OCI-LY7 (cell line): Measurements from ENCODE around the gene SLC29A1. TPM values are rescaled to one million over a fixed set of nuclear protein-coding genes. Genes with fewer than 3 reads are reported as not detected.

ENCODE experiments used
- BruUV-seq: library from RNA; stranded (reverse); fragments of 400-500 nt; replicated peaks from 2 replicates; lab custom pipeline; 2021; lab: Mats Ljungman, UMichigan
- CTCF ChIA-PET: fragments of 300-600 bp; sonication (Branson Sonifier 250); formaldehyde crosslinking; loops from one replicate; lab custom pipeline; 2022; ENCODE audit warnings: antibody characterized with exemption; ENCODE audit not compliant: unreplicated experiment; lab: Charles Lee
- POLR2A ChIA-PET: fragments of 300-600 bp; sonication (Branson Sonifier 250); formaldehyde crosslinking; loops from one replicate; lab custom pipeline; 2022; ENCODE audit warnings: antibody characterized with exemption; lab: Charles Lee
- DNase-seq: peaks from one replicate; pipeline ENCODE4 v3.0.0-alpha.2; 2015; ENCODE audit warnings: low spot score
- H2AFZ ChIP-seq: fragments of 200-600 bp; sonication (generic), shearing (Covaris generic); 2 replicates; pipeline ENCODE4 v1.6.1; 2014; ENCODE audit warnings: mild to moderate bottlenecking, antibody characterized with exemption, low read length, moderate library complexity
- H3K27ac ChIP-seq: fragments of 200-600 bp; sonication (generic); 2 replicates; pipeline ENCODE4 v1.5.1; 2014; ENCODE audit warnings: mixed run types, low read depth, mild to moderate bottlenecking, moderate library complexity, low read length, inconsistent platforms; ENCODE audit not compliant: poor library complexity, severe bottlenecking
- H3K36me3 ChIP-seq: fragments of 200-600 bp; sonication (generic); 2 replicates; pipeline ENCODE4 v1.6.1; 2014; ENCODE audit warnings: mild to moderate bottlenecking, antibody characterized with exemption, low read length, moderate library complexity, mixed read lengths; ENCODE audit not compliant: insufficient read depth
- H3K4me1 ChIP-seq: fragments of 200-600 bp; sonication (generic); 2 replicates; pipeline ENCODE4 v1.5.1; 2014; ENCODE audit warnings: mild to moderate bottlenecking, low read length; ENCODE audit not compliant: insufficient read depth, poor library complexity, severe bottlenecking
- H3K4me2 ChIP-seq: fragments of 200-600 bp; sonication (generic); 2 replicates; pipeline ENCODE4 v1.6.1; 2014; ENCODE audit warnings: mild to moderate bottlenecking, low read length
- H3K4me3 ChIP-seq: fragments of 200-600 bp; sonication (generic); 2 replicates; pipeline ENCODE4 v1.5.1; 2014; ENCODE audit warnings: mild to moderate bottlenecking, low read depth, low read length; ENCODE audit not compliant: poor library complexity, severe bottlenecking
- H3K79me2 ChIP-seq: fragments of 200-600 bp; sonication (generic); 2 replicates; pipeline ENCODE4 v1.6.1; 2016; ENCODE audit warnings: low read depth, mild to moderate bottlenecking, low read length, moderate library complexity, mixed read lengths; ENCODE audit not compliant: insufficient read depth
- H3K9me2 ChIP-seq: fragments of 200-600 bp; sonication (generic); 2 replicates; pipeline ENCODE4 v1.6.1; 2016; ENCODE audit warnings: mild to moderate bottlenecking, low read length, mixed read lengths; ENCODE audit not compliant: insufficient read depth
- H3K9me3 ChIP-seq: fragments of 200-600 bp; sonication (generic); 2 replicates; pipeline ENCODE4 v1.6.1; 2014; ENCODE audit warnings: mild to moderate bottlenecking, mixed run types, low read length, mixed read lengths
- H4K20me1 ChIP-seq: fragments of 200-600 bp; sonication (generic); 2 replicates; pipeline ENCODE4 v1.6.1; 2014; ENCODE audit warnings: mild to moderate bottlenecking, antibody characterized with exemption, low read length, moderate library complexity, mixed read lengths; ENCODE audit not compliant: insufficient read depth
- EZH2phosphoT487 ChIP-seq: fragments of 200-600 bp; sonication (generic); IDR thresholded peaks from 2 replicates; pipeline ENCODE4 v1.6.1; 2018; ENCODE audit warnings: low read depth, borderline replicate concordance, mild to moderate bottlenecking, mixed run types, antibody characterized with exemption, low read length, moderate library complexity, mixed read lengths
- intact Hi-C: fragments of 100-400 bp; cut with micrococcal nuclease; formaldehyde crosslinking; loops from one replicate; pipeline ENCODE4 v1.10.0; 2022; ENCODE audit not compliant: unreplicated experiment
- total RNA-seq, 2 experiments: library from RNA; depleted of rRNA in 1 of 2; stranded (reverse); fragments of >200 nt in 1 of 2; shearing (Covaris generic) in 1 of 2; gene quantifications; 2 replicates each; pipeline ENCODE4 v1.2.3, GENCODE V29; 2014 to 2022
- TF ChIP-seq, protein P1 (sequence below): fragments of 200-600 bp; sonication (generic); conservative IDR thresholded peaks from 2 replicates; pipeline ENCODE4 v1.5.1; 2014; ENCODE audit warnings: mild to moderate bottlenecking, antibody characterized with exemption, low read length, moderate library complexity, mixed read lengths

Gene SLC29A1
- total RNA-seq, 2 experiments from 2014 or later, result 52.6 to 64.6 TPM

DNA sequence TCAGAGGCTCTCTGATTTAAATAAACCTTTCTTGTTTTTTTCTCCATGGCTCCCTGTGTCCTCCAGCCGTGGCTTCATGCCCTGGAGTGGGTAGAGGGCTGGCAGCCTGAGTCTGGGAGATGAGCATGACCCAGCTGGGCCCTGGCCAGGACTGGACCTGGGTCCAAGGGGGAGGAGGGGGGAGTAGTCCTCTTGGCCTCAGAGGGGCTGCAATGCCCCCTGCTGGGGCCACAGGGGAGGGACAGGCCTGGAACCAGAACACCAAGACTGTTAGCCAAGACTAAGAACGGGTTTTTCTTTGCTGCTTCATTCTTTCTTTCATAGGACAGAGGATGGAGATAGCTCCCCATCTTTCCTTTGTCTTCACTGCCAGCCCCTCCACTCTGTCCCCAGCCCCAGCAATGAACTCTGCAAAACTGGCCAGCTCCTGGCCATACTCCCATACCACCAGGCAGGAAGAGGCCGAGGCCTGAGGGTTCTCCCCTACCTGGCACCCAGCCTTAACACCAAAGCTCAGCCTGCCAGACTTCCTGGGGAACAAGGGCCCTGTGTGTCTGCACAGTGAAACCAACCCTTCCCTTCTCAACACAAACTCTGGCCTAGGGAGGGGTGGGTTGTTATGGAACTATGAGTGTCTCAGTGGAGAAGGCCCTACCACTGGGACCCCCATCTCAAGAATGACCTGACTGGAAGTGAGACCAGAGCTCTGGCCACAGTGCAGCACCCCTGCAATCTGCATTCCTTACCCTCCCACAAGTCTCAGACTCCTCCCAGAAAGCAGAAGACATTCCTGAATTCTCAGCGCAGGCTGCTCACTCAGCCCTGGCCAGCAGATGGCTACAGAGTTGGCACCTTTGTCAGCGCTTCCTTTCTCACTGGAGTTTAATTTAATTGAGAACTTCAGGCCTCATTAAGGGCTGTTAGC lies 11.0 kb downstream of the SLC29A1 start:
- POLR2A ChIA-PET, result interaction anchor here (0.8 to 2.8 kb wide), 3 partner anchors 10 to 28 kb away, joined by 3 to 15 read pairs (median 3); partner anchors contain the start of genes HSP90AB1 and SLC29A1

DNA sequence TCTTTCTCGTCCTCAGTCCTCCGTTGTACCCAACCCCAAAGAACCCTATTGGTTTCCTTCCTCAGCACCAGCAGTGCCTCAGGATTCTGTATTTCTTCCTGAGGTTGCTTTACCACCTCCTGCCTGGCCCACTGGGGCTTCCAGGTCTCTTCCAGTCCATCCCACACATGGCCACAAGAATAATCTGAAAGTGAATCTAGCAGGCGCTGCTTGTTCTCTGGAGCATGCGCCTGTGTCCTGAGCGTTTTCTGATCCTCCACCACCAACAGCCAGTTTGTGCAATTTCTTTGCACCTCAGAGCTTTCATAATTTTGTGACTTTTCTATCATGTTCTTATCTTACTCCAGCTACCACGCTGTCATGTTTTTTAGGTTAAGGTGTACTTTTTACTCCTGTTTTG lies 11.9 kb downstream of the SLC29A1 start:
- ChIA-PET CTCF (interaction anchor here (1.2 to 2.6 kb wide), 3 partner anchors 11 to 28 kb away, joined by 3 to 15 read pairs (median 10); partner anchors contain the start of gene SLC29A1), POLR2A (interaction anchor here (0.6 to 2.8 kb wide), 2 partner anchors 11 to 126 kb away, joined by 4 to 15 read pairs; partner anchors contain the start of gene SLC29A1)
- Histone ChIP-seq H3K4me3 (no peak overlapping the region), H3K4me1 (peaks cover 24% of the 10 kb centered on the region), H3K79me2 (no peaks in the 10 kb centered on the region), H4K20me1 (no peaks in the 10 kb centered on the region), H3K27ac (no peak overlapping the region), H2AFZ (no peak overlapping the region), H3K9me3 (no peaks in the 10 kb centered on the region), H3K9me2 (no peaks in the 10 kb centered on the region), H3K36me3 (peaks cover 56% of the 10 kb centered on the region), H3K4me2 (no peak overlapping the region)
- no TSS peak for BruUV-seq
- no peak for DNase-seq
- intact Hi-C loops, result loop anchor here (2.0 kb wide), 1 partner anchor 14 kb away; no protein-coding TSS in a partner anchor
- TF ChIP-seq, protein P1, sequence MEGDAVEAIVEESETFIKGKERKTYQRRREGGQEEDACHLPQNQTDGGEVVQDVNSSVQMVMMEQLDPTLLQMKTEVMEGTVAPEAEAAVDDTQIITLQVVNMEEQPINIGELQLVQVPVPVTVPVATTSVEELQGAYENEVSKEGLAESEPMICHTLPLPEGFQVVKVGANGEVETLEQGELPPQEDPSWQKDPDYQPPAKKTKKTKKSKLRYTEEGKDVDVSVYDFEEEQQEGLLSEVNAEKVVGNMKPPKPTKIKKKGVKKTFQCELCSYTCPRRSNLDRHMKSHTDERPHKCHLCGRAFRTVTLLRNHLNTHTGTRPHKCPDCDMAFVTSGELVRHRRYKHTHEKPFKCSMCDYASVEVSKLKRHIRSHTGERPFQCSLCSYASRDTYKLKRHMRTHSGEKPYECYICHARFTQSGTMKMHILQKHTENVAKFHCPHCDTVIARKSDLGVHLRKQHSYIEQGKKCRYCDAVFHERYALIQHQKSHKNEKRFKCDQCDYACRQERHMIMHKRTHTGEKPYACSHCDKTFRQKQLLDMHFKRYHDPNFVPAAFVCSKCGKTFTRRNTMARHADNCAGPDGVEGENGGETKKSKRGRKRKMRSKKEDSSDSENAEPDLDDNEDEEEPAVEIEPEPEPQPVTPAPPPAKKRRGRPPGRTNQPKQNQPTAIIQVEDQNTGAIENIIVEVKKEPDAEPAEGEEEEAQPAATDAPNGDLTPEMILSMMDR, result no peak
- TF ChIP-seq EZH2phosphoT487, result no peak

More for the DNA sequence above, 11.0 kb downstream of the SLC29A1 start:
- CTCF ChIA-PET, result interaction anchor here (1.0 to 2.6 kb wide), 4 partner anchors 10 to 65 kb away, joined by 3 to 15 read pairs (median 6); partner anchors contain the start of gene SLC29A1
- Histone ChIP-seq H2AFZ (no peak overlapping the region), H3K4me3 (no peak overlapping the region), H3K79me2 (no peaks in the 10 kb centered on the region), H3K36me3 (peaks cover 65% of the 10 kb centered on the region), H3K27ac (no peak overlapping the region), H3K4me2 (no peak overlapping the region), H4K20me1 (no peaks in the 10 kb centered on the region), H3K4me1 (peaks cover 24% of the 10 kb centered on the region), H3K9me3 (no peaks in the 10 kb centered on the region), H3K9me2 (no peaks in the 10 kb centered on the region)
- peak; percentile 62 for DNase-seq
- intact Hi-C loops, result loop anchor here (1.0 to 2.0 kb wide), 2 partner anchors 14 to 62 kb away; no protein-coding TSS in a partner anchor
- no TSS peak for BruUV-seq
- TF ChIP-seq, protein P1, result peak; percentile 93
- TF ChIP-seq EZH2phosphoT487, result no peak
